Femur (tissue), 1 donor: Measurements from ENCODE around the gene IGSF9B.

Experiments used
- DNase-seq: peaks from one replicate; pipeline ENCODE4 v3.0.0-alpha.2; 2017

IGSF9B gene

DNA sequence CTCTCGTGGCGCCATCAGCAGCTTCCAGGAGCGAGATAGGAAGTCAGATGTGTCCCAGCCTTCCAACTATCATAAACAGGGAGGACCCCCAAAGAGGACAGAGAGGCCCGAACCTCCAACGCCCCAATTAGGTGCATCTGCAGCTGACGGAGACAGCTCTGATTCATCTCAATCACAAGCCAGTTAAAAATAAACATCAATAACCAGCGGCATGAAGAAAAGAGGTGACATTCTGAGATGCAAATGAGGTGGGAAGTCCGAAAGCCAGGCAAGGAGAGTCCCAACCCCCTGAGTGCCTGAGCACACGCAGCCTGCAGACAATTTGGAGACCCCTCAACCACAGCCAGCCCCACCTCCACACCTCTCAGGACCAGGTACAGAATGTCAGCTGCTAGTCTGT is 28.1 kb upstream of the IGSF9B start:
- DNase-seq = no peak

DNA sequence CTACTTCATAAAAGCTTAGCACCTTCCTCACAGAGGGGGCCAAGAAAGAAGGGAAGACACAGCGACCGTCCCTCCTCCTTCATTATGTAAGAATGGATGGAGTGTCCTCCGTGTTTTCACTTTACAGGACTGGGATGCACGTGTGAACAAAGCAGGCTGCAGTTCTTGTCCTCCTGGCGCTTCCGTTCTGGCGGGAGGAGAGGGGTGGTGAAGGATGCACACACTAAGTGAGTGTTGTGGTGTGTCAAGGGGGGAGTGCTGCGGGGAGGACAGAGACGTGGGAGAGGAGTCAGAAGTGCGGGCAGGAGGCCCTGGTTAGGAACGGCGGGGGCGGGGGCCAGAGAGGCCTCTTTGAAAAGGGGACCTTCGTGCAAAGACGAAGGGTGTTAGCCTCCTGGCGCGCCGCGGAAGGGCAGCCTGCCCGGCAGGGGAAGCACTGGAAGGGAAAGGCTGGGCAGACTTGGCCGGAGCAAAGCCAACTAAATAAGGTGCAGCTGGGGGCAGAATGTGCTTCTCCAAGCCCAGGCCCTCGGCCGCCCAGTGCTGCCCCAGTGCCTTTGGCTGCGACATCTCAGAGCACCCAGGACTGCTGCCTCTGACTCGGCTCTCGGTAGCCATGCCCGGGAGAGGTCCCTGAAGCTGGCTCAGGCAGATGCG is 27.0 kb upstream of the IGSF9B start:
- DNase-seq = no peak

DNA sequence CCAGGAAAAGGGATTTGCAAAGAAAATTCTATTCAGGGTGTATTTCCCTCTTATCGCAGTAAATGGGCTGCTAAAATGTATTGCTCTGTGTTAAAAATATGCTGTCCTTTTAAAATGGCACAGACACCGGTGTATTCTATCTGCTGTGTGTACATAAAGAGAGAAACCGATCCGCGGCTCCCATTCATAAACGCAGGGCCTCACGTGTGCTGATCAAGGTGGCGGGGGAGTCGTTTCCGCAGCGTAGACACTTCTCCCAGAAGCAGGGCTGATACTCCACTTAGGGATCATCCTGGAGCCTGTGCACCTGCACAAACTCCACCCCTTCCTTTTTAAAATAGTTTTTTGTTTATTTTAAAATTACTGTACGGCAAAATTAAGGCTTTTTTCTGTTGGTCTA is 26.1 kb upstream of the IGSF9B start:
- no peak for DNase-seq

DNA sequence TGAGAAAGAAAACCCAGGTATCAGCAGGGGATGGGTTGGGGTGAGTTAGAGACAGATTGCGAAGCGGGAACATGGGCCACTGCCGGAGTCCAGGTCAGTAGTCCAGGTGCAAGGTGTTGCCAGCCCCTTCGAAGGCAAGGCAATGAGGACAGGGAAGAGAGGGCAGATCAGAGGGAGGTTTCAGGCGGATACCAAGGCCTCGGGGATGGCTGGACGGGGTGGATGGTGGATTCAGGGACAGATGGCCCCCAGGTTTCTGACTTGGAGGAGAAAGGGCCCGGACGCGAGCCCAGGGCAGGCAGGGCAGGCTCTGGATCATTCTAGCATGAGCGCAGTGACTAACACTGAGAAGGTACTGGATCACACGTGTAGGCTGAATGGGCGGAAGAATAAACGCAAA is 25.4 kb upstream of the IGSF9B start:
- no peak for DNase-seq

DNA sequence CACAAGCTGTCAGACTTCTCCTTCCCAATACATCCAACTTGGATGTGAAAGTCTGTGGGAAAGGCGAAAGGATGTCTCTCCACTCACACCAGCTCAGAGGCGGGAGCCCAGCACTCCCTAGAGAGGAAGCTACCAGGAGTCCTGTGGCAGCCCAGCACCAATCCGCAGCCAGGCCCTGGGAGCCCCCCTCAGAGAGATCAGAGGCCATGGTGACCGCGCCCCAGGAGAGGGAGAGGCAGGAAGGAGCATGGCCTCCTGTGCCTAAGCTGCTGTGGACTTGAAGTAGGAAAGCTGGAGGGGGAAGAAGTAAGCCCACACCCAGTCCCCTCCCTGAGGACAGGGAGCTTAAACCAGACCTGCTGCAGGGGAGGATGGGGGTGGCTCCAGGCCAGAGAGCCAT is 24.4 kb upstream of the IGSF9B start:
- no peak for DNase-seq

DNA sequence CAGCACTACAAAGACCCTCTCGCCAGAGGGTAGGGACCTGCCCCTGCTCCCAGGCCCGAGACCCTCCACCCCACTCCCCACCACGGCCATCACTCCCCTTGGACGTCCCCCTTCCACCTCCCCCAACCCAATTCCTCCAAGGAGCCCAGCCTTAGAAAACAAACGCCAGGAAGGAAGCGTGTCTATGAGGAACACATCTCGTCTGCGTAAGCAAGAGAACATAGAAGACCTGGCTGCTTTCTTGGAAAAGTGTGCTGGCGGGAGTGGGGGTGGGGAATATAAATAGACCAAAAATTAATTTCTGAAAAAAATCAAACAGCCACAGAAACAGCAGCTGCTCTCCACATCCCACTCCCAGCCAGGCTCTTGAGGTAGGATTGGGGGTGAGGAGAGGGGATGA is 23.9 kb upstream of the IGSF9B start:
- no peak for DNase-seq

DNA sequence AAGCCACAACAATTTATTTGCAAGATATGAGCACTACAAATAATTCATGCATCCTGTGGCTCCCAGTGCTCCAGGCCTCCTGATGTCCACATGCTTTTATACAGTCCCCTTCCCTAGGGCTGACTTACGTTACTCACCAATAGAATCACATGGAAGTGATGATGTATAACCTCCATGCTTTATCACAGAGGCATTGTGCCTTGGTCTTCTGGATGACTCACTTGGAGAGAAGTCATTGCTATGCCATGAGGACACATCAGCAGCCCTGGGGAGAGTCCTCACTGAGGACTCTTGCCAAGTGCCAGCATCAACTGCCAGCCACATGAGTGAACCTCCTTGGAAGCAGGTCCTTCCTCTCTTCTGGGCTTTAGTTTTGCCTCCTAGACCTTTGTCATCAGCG is 22.0 kb upstream of the IGSF9B start:
- DNase-seq = no peak

DNA sequence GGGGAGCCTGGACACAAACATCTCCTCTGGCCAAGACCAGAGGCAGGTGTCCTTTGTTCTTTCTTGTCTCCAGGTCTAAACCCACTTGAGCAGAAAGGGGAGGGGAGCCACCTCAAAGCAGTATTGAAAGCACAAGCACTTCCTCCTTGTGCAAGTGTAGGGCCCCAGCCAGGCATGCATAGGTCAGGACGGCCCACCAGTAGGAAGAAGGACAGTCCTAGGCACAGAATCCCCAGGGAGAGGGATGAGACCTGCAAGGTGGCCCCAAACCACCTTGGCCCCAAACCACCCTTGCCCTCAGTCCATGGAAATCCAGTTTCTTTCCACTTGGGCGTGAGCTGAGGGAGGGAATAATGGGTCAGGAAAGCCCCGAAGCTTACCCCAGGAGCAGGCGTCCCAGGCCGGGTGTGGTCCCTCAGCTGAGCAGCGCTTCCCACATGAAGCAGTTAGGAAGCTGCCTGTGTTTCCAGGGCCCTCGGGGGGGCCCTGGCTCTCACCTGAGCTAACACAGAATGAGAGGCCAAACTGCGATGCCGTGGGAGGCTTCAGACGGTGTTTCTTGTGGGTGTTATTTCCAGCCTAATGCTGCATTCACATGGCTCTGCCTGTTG is 20.4 kb upstream of the IGSF9B start:
- no peak for DNase-seq

DNA sequence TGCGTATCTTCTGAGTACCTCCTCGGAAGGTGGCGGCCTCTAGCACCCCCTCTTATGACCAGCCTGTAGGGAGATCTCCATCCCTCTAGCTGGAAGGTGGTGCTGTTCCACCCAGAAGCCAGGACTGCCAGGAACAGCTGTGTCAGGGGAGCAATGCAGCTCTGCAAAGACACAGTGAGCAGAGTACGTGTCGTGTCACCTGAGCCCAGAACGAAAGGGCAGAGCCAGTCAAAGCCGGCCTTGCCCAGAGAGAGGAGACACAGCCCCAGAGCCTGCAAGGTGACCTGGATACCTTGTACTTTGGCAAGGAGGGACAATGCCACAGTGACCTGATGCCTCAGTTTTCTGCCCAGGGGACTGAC is 18.7 kb upstream of the IGSF9B start:
- DNase-seq = no peak

DNA sequence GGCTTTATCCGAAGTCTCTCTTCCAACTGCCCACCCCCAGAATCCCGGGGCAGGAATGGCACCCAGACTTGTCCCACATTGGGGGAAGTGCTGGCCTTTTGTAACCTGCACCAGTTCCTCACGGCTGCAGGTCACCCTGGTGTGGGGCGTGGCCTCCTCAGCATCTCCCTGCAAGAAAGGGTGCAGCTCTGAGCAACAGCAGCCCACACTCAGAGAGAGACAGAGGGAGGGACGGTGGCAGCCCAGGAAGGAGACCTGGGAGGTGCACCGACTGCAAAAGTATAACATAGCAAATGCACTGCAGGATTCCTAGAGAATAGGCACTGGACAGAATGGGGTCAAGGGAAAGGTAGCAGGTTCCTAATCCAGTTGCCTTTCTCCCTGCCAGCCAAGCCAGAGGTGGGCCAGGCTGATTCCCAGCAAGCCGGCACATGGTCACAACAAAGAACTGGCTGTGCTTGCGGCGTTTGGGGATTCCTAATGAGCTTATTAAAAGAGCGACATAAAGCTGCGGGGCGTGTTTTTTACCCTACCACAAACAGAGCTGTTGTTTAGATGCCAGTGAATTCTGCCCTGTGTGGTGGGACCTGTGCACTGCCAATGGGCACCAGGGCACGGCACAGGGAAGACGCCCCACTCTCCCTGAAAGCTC is 18.2 kb upstream of the IGSF9B start:
- no peak for DNase-seq

DNA sequence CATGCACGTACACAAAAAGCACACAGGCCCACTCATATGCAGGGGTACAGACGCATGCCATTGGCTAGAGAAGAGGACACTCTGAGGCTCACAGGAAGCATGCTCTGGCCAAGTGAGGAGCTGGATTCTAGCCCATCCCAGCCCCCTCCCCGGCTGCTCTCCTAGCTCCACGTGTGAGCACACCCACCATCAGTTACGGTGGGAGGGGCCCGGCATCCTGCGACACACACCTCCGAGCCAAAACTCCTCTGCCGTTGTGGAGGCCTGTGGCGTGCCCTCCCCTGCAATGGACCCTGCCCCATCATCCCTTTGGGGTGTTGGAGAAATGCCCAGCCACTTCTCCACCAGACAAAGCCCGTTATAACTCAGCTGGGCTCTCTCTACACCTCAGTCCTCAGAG is 15.1 kb upstream of the IGSF9B start:
- DNase-seq = no peak

DNA sequence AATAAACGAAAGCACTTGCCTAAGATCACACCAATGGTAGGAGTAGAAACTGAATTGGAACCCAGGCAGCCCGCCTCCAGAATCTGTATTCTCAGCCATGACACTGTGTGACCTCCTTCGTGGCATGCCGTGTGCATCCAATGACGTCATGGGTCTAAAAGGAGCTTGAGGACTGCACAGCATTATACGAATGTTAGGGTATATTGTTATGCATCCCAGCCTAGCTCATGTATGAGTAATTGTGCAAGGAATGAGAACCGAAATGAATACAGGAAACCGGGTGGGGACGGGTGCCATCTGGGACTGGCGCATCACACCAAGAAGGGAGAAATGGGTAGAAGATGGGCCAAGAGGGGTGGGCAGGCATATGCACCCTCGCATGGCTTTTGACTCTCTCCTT is 12.3 kb upstream of the IGSF9B start:
- DNase-seq = no peak

DNA sequence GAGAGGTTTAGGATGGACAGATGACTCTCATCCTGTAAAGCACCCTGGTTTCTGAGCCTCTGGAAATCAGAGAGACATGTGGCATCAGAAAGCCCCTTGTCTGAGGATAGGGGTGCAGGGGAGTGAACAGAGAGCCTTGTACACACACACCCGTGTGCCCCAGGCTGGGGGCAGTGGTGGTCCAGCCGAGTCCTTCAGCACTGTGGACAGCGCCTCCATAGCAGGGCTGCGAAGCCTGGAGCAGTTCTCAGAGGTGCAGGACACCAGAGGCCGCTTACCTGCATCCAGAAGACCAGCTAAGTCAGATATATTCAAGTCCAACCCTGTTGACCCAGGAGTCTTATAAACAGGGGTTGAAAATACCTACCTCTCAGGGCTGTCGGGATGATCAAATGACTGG is 11.5 kb upstream of the IGSF9B start:
- no peak for DNase-seq

DNA sequence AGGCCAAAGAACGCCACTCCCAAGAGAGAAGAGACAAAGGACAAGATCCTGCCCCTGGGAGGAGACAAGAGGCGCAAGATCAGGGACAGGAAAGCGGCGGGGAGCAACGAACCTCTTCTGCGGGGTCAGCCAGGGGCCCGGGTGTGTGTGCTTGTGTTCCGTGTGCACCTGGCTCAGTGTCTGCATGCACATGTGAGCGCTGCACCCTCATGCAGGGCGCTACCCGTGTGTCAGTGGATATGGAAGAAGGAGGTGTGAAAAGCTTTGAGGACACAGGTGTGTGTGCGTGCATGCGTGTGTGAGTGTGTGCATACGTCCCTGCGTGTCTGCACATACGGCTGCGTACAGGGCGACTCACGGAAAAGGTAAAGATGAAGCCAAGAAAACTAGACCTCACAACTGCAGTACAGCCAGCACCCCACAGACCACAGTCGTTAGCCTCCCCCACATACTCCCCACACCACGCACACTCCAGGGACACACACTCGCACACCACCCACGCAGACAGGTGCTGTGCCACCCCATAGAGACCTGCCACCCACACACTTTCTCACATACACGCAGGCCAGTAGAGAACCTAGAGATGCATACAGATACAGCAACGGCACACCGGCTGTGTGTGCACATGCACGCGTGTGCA is 11.0 kb upstream of the IGSF9B start:
- no peak for DNase-seq

DNA sequence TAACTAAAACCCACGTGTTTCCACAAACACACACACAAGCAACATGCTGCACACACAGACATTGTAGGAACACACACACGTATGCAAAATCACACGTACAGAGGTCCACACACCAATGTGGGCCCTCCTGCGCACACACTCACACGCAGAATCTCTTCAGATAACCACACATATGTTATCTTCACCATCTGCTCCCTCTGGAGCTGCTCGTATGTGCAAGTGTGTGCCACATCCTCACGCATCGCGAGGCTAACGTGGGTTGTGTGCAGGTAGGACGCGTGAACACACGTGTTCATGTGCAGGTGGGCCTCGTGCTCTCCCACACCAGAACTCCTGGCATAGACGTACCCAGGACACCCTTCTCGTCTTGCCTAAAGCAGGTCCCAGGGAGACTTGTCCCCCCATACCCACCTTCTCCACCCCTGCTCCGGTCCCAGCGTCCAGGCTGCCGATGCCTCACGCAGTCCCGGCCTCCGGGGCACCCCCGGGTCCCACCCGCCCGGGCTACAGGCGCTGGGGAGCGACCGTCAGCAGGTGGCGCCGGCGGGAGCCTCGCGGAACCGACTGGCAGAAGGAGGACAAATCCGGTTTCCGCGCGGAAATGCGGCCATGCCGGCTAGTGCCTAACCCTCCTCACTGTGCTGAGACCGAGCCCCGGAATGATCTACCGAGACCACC is 10.3 kb upstream of the IGSF9B start:
- peak; percentile 44 for DNase-seq

DNA sequence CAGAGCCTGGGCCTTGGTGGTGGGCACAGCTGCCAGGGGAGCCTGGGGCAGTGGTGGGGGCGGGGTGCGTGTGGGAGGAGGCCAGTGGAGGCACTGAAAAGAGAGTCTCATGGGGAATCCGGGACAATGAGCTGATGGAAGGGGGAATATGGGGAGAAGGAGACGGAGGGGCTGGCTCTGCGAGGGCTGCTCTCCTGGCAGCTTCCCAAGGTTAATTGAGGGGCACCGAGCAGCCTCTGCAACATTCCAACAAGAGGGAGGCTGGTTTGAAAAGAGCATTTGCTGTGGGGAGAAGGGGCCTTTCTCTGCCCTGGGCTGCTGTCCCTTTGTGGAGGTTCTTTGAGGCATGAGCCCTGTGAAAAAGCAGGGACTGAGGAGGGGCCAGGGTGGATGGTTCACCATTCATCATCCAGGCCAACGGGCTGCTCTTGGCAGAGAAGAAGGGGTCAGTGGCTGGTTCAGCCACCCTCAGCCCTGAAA is 9.4 kb upstream of the IGSF9B start:
- DNase-seq = no peak

DNA sequence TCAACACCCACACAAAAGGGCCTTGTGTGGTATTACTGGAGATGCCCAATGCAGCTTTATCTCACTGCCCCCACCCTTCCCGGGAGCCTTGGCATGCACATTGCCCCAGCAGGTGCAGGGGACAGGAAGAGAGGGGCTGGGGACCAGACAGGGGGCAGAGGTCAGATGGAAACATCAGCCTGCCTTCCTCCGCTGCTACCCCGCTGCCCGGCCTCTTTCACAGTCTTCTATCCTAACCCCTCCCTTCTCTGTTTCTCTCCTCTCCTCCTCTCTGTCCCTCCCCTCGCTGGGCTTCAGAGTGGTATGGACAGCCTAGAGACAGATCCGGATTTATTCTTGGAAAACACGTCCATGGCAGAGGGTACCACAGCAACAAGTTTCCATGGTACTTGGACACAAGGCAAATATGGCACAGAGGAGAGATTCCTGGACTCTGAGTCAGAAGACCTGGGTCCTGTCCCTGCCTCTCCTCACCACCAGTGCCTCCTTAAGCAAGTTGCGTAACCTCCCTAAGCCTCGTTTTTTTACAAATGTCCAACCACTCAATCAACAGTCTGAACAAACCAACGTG is 8.3 kb upstream of the IGSF9B start:
- no peak for DNase-seq

DNA sequence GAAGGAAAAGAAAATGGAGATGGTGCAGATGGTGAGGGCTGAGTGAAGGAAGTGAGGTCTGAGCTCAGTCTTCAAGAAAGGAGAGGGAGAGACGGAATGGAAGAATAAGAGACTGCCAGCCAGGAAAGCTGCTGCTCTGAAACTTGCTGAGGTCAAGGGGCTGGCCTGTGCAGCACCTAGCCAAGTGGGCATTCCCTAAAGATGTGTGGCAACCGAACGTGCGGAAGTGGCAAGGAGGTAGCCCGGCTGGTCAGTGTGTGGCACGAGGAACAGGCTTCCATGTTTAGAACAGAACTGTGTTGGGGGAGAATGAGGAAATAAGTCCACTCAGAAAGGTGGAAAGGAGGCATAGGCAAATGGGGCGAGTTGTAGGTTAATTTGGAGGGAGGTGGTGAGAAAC is 7.6 kb upstream of the IGSF9B start:
- no peak for DNase-seq

DNA sequence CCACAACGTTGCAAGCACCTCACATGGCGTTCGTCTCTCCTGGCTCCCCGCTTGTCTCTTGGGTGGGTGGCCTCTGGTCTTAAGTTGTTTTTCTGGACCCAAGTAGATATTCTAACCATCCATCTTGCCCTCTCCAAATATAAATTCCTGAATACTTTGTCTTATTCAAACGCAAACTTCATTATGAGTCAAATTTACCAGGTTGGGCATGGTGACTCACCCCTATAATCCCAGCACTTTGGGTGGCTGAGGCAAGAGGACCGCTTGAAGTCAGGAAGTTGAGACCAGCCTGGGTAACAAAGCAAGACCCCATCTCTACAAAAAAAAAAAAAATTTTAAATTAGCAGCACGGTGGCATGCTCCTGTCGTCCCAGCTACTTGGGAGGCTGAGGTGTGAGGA is 5.1 kb upstream of the IGSF9B start:
- DNase-seq = no peak

DNA sequence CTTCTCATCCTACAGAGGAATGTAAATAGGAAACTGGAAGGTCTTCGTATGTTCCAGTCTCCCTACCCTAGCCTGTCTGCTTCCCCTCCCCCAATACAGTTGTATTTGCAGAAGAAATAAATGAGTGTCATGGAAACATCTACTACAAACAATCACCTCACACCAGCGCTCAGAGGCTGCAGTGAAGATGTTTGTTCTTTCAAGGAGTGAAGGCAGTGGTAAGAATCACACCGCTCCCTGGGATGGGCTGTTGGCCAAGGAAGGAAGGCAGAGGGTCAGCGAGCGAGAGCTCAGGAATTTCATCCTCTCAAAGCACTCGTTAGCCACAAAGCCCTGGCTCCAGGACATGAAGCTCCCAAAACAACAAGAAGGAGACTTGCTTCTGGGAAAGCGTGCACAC is 1.1 kb upstream of the IGSF9B start:
- no peak for DNase-seq

DNA sequence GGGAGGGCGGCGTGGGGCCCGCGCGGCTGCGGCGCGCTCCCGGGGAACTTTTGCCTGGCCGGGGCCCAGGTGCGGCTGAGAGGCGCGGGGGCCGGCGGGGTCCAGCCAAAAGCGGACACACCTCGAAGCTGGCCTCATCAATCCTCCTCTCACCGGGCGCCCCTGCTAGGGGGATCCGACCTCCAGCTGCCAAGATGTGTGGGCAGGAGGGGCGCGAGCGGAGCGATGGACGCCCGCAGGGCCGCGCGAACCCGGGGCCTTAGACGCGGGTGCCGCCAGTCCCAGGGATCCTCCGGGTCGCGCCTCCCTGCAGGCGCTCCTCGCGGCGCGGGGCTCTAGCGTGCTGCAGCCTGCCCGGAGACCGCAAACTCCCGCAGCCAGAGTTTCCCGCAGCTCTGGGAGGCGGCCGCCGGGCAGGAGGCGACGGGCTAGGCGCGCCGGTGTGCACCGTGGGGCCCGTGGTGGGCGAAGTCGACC is 785 bp downstream of the IGSF9B start:
- no peak for DNase-seq

DNA sequence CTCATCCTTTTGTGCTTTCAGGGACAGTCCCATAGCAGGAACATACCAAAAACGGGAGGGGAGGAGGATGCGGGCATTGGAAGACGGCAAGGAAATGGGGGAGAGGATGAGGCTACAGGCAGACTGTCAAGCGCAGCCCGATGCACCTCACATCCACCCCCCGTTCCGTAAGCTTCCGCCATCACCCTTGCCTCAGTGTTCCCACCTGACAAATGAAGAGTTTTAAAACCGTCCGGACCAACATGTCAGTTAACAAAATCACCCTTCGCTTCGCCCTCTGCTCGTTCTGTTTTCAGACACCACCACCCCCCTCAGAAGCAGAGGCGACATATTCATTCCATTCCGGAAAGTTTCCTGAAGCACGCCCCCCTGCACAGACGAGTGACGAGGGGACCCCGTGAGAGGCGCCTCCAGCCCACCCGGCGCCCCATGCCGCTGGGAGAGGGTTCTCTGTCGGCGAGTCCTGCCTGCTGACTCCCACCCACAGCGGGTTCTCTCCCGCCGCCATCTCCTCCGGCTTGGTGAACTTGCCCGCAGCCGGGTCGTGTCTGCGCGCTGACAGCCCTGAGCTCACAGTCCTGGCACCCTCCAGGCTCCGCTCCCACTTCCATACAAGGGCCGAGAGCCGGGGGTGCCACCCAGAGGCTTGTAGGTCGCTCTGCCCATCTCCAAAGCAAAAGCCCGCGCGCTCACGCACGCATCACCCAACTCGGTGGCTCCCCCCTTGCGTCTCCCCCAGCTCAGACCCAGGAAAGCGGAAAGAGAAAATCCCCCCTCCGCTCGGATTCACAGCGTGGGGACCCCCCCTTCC is 1.5 kb downstream of the IGSF9B start:
- no peak for DNase-seq
